Stomach (tissue), 4 donors: ENCODE data around the gene TMEM88.

Experiments
- EP300 ChIP-seq: sonication (generic); formaldehyde crosslinking; IDR thresholded peaks from one replicate; pipeline ENCODE4 v1.6.1; 2017; ENCODE audit warnings: antibody characterized with exemption
- POLR2A ChIP-seq, 4 donors: fragments of 450-650 bp; IDR thresholded peaks; one replicate each; pipeline ENCODE4 v1.6.1; 2016; ENCODE audit warnings: antibody characterized with exemption in 4 of 4, control low read depth in 2 of 4, mild to moderate bottlenecking in 1 of 4, moderate library complexity in 1 of 4
- POLR2AphosphoS5 ChIP-seq, 3 donors: sonication (generic); formaldehyde crosslinking; IDR thresholded peaks; one replicate each; pipeline ENCODE4 v1.6.1; 2016; ENCODE audit warnings: antibody characterized with exemption in 3 of 3
- TF ChIP-seq, protein P1 (sequence below), 7 experiments: fragments of 450-650 bp in 4 of 7; fragments of 200-600 bp in 3 of 7; sonication (generic) in 3 of 7; IDR thresholded peaks; one replicate each; pipeline ENCODE4 v1.5.1; 2016 to 2019; ENCODE audit warnings: antibody characterized with exemption in 7 of 7, control low read depth in 2 of 7, mild to moderate bottlenecking in 1 of 7

DNA sequence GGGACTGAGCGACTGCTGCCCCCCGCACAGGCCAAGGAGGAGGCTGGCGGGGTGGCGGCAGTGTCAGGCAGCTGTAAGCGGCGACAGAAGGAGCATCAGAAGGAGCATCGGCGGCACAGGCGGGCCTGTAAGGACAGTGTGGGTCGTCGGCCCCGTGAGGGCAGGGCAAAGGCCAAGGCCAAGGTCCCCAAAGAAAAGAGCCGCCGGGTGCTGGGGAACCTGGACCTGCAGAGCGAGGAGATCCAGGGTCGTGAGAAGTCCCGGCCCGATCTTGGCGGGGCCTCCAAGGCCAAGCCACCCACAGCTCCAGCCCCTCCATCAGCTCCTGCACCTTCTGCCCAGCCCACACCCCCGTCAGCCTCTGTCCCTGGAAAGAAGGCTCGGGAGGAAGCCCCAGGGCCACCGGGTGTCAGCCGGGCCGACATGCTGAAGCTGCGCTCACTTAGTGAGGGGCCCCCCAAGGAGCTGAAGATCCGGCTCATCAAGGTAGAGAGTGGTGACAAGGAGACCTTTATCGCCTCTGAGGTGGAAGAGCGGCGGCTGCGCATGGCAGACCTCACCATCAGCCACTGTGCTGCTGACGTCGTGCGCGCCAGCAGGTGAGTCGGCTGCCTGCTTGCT lies 5.6 kb upstream of the TMEM88 start:
- TF ChIP-seq POLR2AphosphoS5 (IDR thresholded peaks at IDR 0.05): no peak
- TF ChIP-seq, protein P1, sequence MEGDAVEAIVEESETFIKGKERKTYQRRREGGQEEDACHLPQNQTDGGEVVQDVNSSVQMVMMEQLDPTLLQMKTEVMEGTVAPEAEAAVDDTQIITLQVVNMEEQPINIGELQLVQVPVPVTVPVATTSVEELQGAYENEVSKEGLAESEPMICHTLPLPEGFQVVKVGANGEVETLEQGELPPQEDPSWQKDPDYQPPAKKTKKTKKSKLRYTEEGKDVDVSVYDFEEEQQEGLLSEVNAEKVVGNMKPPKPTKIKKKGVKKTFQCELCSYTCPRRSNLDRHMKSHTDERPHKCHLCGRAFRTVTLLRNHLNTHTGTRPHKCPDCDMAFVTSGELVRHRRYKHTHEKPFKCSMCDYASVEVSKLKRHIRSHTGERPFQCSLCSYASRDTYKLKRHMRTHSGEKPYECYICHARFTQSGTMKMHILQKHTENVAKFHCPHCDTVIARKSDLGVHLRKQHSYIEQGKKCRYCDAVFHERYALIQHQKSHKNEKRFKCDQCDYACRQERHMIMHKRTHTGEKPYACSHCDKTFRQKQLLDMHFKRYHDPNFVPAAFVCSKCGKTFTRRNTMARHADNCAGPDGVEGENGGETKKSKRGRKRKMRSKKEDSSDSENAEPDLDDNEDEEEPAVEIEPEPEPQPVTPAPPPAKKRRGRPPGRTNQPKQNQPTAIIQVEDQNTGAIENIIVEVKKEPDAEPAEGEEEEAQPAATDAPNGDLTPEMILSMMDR (IDR thresholded peaks at IDR 0.05): no peak
- no peak for TF ChIP-seq EP300
- TF ChIP-seq POLR2A (IDR thresholded peaks at IDR 0.05): no peak
